GM19023 (cell line): ENCODE measurements around the gene ZBTB38.

Experiments
- ATAC-seq: cut with Tn5 transposase; IDR thresholded peaks from one replicate; pipeline ENCODE4 v1.9.1; 2021; ENCODE audit warnings: mild to moderate bottlenecking, moderate library complexity; ENCODE audit not compliant: unreplicated experiment

The ZBTB38 gene

GRCh38 chr3:141384575-141384974 lies 16.3 kb downstream of the ZBTB38 start:
- no peak for ATAC-seq

- no peak for ATAC-seq
Measured at GRCh38 chr3:141385406-141386125, 17.3 kb downstream of the ZBTB38 start.

- no peak for ATAC-seq
Measured at GRCh38 chr3:141386126-141386488, 17.8 kb downstream of the ZBTB38 start.

GRCh38 chr3:141386611-141387111 lies 18.4 kb downstream of the ZBTB38 start:
- no peak for ATAC-seq

- ATAC-seq, result no peak
Measured at GRCh38 chr3:141387516-141387915, 19.2 kb downstream of the ZBTB38 start.

- no peak for ATAC-seq
Measured at GRCh38 chr3:141388395-141388794, 20.1 kb downstream of the ZBTB38 start.

- no peak for ATAC-seq
Measured at GRCh38 chr3:141388823-141389621, 20.7 kb downstream of the ZBTB38 start.

GRCh38 chr3:141389703-141390102 lies 21.4 kb downstream of the ZBTB38 start:
- ATAC-seq, result no peak

GRCh38 chr3:141390747-141391146 lies 22.4 kb downstream of the ZBTB38 start:
- no peak for ATAC-seq

GRCh38 chr3:141391298-141391990 lies 23.1 kb downstream of the ZBTB38 start:
- ATAC-seq, result no peak

GRCh38 chr3:141391991-141392316 lies 23.6 kb downstream of the ZBTB38 start:
- no peak for ATAC-seq

- ATAC-seq, result no peak
Measured at GRCh38 chr3:141392416-141392815, 24.1 kb downstream of the ZBTB38 start.

GRCh38 chr3:141392897-141393734 lies 24.8 kb downstream of the ZBTB38 start:
- no peak for ATAC-seq

- ATAC-seq, result no peak
Measured at GRCh38 chr3:141393735-141394076, 25.4 kb downstream of the ZBTB38 start.

- no peak for ATAC-seq
Measured at GRCh38 chr3:141394560-141394959, 26.3 kb downstream of the ZBTB38 start.

GRCh38 chr3:141395005-141395589 lies 26.8 kb downstream of the ZBTB38 start:
- ATAC-seq, result no peak

- no peak for ATAC-seq
Measured at GRCh38 chr3:141397996-141398395, 29.7 kb downstream of the ZBTB38 start.

GRCh38 chr3:141399200-141399599 lies 30.9 kb downstream of the ZBTB38 start:
- ATAC-seq, result no peak

- ATAC-seq, result no peak
Measured at GRCh38 chr3:141400073-141400971, 32.0 kb downstream of the ZBTB38 start.

GRCh38 chr3:141401095-141401494 lies 32.8 kb downstream of the ZBTB38 start:
- ATAC-seq, result no peak
